ENCODE data around the gene UBE2H. TPM values are rescaled to one million over a fixed set of nuclear protein-coding genes. Genes with fewer than 3 reads are reported as not detected.
A peak's percentile ranks its signal among the peaks of the same experiment; 100 is the strongest.
"Not testable (repeated sequence)": the region's sequence is repeated elsewhere in the genome, so short reads cannot be mapped to it uniquely, and the experiment has no call there.

Gene UBE2H
- total RNA-seq, 1 donor from 2014 or later: 41.1 TPM

DNA sequence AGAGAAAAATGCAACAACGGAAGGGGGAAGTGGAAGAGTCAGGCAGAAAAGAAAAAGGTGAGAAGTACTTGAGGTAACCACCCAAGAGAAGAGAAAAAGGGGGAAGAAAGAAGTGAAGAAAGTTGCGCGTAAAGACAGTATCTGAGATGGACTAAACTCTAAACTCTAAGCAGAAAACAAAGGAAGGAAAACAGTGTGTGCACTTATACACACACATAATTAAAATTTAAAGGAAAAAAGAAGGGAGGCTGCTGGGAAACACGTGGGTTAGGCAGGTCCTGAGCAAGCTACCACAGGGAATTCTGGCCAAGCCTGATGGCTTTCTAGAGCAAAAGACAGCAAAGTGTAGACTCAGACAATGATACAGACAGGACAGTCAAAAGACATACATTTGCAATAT, 78.0 kb downstream of the UBE2H start:
- no peak for DNase-seq (ENCODE audit: low read depth in 2 of 2)

DNA sequence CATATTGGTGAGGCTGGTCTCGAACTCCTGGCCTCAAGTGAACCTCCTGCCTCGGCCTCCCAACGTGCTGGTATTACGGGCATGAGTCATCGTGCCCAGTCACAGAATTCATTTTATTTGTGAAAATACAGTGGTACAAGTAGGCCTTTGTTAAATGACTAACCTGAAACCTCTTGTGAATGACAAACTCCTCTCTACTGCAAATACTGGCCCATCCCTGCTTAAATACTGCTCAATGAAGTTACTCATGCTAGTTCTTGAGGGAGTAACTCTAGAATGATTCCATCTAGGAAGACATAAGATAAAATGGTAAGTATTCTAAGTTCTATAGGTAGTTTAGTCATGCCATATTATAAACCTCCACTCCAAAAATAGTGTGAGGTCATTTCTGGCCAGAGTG, 80.7 kb downstream of the UBE2H start:
- no peak for DNase-seq (ENCODE audit: low read depth in 2 of 2)

DNA sequence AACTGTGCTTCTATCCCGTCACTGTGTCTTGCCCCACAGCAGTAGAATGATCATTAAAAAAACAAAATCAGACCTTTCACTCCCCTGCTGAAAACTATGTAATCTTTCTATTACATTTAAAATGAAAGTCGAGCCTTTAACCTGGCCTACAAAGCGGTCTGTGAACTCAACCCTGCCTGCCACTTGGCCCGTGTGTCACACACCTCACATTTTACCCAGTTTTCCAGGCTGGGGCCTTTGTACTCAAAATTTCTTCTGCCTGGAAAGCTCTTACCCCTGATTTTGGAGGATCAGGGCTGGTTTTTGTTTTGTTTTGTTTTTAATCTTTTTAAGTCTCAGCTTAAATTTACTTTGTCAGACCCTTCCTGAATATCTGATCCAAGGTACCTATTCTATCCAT, 82.1 kb downstream of the UBE2H start:
- no peak for DNase-seq (ENCODE audit: low read depth in 2 of 2)

DNA sequence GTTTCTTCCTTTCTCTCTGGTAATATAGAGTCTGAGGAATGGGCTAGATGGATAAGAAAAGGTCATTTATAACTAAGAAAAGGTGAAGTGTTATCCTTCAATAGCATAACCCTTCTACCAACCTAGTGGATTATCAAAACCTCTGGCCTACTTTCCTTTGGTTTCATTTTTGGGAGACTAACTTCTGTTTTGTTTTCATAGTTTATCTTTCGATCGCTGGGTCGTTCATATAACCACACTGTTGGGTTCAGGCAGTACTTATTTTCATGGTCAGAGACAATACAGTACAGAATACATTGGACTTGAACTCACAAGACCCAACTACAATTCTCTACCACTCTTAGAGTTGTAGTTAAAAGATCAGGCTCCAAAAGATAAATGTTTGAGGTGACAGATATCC, 86.5 kb downstream of the UBE2H start:
- no peak for DNase-seq (ENCODE audit: low read depth in 2 of 2)

DNA sequence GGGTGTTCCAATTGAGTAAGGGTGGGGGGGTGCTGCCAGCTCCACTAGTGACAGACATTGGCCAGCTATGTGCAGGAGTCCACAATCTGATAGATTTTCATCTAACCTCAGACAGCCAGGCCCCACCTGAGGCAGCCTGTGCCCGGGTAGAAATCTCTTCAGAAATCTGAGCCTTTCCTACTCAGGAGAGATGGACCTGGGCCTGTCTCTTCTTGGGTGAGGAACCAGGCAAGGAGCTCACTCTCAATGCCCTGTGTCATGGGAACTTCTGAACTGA, 86.9 kb downstream of the UBE2H start:
- DNase-seq (ENCODE audit: low read depth in 2 of 2): no peak

DNA sequence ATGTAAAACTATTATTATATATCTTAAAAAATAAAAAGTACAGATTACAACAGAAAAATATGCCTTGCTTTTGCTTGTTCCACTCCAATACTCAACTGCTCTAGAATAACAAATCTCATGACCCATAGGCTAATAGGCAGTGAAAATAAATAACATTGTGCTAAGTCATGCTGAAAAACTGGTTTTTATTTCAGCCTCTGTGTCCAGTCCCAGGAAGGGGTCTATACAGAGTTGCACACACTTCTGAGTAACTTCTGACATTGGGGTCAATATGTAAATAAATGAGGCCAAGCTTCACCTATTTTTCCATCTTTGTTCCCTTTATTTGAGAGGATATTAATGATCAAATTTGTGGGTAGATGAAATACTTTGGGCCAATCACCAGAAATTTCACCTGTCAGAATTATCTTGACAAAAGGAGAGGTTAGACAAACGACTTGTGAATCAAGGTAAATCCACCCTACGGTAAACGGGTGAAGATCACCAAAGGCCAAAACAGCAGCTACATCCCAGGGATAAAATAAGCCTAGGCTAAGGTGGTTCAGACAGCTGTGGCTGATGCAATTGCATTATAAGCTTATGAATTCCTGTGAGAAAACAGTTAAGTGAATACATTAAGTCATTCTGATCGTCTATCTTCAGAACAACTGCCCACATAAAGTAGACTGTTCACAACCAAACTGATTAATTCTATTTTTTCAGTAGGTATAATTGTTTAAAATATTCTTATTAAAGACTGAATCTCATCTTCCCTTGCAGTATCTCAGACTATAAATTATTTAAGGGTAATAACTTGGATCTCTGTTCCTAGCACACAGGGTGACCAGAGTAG, 87.5 kb downstream of the UBE2H start:
- DNase-seq (ENCODE audit: low read depth in 2 of 2): peak in 1 of 2 donors; percentile 64

DNA sequence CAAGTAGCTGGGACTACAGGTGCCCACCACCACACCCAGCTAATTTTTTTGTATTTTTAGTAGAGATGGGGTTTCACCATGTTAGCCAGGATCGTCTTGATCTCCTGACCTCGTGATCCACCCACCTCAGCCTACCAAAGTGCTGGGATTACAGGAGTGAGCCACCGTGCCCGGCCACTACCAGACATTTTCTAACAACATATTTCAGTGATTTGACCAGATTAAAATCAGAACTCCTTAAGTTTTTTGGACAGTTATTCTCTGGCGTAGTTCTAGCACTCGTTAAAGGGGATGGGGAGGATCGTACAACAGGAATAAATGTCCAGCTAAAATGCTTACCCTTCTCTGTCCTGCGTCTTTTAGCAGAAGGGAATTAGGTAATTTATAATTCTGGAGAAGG, 88.1 kb downstream of the UBE2H start:
- not testable (repeated sequence) for DNase-seq (ENCODE audit: low read depth in 2 of 2)

DNA sequence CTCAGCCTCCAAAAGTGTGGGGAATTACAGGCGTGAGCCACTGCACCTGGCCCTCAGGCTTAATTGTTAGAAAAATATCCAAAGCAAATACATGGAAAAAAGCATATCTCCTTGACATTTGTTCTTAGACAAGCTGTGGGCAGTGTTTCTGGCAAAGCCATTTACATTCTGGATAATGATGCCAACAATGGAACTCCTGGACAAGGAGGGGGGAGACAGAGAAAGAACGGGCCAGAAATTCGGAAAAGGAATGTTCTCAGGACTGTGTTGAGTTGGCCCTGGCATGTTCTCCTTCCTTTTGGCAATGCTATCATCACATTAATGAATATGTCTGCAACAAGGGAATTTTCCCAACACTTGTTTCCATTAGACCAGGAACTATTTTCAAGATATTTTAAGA, 88.7 kb downstream of the UBE2H start:
- peak in 1 of 2 donors; percentile 84 for DNase-seq (ENCODE audit: low read depth in 2 of 2)

DNA sequence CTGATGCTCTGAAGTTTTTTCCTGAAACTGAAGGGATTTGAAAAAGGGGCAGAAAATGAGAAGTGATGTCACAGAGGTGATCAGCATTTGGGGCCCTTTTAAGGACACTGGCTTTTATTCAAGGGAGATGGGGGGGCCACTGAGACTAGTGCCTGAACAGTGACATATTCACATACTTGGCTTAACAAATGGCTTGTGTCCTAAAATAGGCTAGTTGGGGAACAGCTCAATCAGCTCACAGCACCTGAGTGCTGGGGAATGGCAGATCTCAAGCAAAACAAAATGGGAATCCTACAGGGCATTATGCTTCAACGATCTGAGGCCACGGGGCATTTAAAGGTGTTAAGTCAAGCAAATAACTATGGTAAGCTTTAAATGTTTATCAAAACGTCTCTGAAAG, 90.1 kb downstream of the UBE2H start:
- no peak for DNase-seq (ENCODE audit: low read depth in 2 of 2)

DNA sequence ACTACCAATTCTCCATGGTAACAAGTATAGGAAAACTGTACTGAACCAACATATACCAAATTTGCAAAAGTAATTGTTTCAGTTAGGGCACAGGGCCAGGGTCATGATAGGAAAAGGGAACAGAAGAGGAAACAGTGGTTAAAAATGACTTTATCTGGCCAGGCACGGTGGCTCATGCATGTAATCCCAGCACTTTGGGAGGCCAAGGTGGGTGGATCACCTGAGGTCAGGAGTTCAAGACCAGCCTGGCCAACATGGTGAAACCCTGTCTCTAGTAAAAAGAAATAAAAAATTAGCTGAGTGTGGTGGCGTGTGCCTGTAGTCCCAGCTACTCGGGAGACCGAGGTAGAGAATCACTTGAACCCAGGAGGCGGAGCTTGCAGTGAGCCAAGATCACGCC, 92.0 kb downstream of the UBE2H start:
- DNase-seq (ENCODE audit: low read depth in 2 of 2): peak; percentile 39 to 94

DNA sequence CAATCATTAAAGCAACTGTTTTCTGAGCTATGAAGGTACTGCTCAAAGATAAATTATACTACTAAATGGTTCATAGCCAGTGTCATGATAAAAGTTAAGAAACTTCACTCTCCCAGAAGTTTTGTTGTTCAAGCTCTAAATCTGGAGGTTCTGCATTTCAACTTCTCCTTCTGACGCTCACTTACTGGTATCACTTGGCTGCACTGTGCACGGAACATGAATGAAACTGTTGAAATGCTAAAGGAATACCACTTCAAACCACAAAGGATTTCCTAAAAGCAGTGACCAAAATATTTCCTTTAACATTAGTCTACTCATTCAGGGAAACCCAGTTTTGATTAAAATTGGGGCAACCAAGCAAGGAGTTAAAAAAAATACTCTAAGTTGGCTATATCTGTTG, 93.6 kb downstream of the UBE2H start:
- no peak for DNase-seq (ENCODE audit: low read depth in 2 of 2)

DNA sequence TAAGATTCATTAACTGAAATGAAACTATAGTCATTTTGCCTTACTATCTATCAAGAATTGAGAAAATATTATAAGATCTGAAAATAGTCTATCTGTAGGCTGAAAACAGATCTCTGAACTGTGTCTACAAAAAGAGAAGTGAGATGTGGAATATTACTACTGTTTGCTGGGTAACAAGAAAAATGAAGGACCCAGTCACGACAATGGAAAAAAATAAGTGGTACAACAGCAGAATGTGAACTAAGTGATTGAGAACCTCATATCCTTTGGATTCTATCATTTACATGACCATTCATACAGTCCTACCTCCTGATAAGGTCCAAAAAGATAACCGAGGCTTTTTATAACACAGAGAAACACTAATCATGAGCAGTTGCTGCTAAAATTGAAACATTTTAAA, 94.3 kb downstream of the UBE2H start:
- no peak for DNase-seq (ENCODE audit: low read depth in 2 of 2)

DNA sequence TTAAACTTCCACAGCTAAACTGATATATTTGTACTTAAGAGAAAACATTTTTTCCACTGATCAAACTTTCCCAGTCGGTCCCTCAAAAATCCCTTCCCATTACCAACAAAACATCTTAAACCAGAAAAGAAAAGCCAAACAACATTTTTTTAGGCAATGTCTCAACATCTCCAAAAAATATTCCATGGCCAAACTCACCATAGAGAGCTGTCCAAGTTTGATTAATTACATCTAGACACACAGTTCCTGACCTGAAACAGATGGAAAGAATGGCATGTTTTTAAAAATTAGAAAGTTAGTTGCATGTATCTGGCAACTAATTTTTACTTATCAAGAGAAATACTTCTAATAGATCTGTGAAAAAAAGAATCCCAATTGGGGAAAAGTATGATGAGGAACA, 95.4 kb downstream of the UBE2H start:
- DNase-seq (ENCODE audit: low read depth in 2 of 2): no peak

DNA sequence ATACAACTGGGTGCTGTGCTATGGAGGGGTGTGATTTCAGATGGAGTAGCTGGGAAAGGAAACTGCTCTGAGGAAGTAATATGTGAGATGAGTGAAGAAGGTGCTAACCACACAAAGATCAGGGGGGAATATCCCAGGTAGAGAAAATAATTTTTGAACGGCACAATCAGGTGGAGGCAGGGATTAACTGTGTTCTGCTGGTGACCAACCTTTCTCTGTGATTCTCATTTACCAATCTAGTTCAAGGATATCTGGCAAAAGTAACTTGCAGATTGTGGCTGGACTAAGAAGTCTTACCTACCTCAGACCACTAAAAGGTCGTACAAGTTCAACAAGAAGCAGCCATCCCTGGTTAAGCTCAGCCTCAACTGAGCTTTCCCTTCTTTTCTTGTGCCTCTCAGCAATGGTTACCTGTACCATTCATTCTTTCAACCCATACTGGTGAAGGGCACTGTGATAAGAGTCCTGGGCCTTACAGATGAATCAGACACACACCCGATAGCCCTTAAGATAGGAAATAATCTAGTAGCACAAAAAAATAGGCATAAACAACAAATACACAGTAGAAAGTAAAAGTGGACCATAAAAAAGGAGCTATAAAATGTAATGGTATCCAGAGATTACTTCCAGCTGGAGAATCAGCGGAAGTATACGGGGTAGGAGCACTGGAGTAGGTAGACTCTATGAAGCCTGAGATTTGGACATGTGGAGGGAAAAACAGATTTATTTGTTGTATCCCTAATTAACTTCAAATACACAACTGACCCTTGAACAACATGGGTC, 96.6 kb downstream of the UBE2H start:
- no peak for DNase-seq (ENCODE audit: low read depth in 2 of 2)

DNA sequence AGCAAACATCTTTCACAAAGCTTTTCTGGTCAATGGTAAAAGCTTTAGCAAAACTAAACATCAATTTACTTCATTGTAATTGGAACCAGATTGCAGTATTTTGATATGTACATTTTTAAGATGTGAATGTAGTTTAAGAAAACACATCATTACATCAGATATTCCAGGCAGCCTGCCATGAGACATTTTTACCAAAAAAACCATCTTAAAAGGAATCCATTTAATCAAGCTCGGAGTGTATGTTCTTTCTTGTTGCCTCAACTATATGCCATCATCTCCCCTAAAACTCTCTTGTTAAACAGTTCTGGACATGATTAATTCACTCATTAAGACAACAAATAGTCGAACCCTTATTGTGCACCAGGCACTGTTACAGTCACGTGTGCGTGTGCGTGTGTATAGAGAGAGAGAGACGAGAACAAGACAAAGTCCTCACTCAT, 97.5 kb downstream of the UBE2H start:
- no peak for DNase-seq (ENCODE audit: low read depth in 2 of 2)

DNA sequence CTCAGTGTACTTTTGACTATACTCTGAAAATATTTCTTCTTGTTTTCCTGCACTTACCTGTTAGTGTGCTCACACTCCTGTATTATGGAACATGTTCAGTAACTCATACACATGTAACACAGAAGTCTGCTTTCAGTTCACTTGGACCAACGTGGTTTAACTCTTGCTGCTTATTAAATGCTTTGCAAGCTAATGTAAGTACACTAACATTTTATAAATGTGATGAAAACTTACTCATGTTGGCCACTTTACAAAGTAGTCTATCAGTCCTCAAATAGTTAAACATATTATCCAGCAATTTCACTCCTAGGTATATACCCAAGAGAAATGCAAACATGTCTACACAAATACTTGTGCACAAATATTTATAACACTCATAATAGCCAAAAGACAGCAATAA, 98.4 kb downstream of the UBE2H start:
- no peak for DNase-seq (ENCODE audit: low read depth in 2 of 2)

DNA sequence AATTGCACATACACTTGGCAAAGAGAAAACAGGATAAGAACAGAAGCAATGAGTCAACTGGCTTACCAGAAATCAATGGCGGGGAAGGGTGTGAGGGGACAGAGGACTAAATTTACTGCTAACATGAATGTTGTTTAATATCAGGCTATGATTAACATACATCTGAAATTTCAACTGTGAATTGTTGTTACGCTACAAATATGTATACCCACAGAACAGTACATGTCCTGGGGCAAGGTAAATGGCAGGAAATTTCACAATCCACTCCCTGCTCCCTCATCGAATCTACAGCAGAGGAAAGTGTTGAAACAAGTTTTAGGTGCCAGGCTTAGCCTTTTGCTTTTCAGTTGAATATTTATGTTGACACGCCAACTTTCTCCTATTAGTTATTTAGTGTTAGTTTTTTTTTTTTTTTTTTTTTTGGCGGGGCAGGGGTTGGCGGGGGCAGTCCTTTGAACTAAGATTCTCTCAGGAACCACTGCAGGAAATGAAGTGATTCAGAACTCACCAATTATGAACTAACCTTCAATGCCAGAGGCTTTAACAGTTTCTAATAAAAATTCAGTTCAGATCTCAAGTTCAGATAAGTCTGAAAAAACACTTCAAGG, 99.0 kb downstream of the UBE2H start:
- peak; percentile 57 to 68 for DNase-seq (ENCODE audit: low read depth in 2 of 2)

DNA sequence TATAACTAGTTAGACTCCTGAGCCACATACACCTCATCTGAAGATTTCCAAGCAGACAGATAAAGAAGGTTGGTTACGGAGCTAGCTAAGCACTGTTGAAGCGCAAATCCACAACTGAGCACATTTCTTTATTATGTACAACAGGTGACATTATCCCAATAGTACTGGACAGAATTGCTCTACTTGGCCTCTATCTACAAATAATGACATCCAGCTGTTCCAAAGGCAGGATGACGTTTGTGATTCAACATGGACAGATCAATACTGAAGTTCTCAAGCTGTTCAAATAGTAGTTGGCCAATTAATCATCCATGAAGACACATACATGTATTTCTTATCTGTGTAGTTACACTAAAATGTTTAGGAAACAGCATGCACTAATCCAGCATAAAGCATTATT, 101.0 kb downstream of the UBE2H start:
- DNase-seq (ENCODE audit: low read depth in 2 of 2): no peak

DNA sequence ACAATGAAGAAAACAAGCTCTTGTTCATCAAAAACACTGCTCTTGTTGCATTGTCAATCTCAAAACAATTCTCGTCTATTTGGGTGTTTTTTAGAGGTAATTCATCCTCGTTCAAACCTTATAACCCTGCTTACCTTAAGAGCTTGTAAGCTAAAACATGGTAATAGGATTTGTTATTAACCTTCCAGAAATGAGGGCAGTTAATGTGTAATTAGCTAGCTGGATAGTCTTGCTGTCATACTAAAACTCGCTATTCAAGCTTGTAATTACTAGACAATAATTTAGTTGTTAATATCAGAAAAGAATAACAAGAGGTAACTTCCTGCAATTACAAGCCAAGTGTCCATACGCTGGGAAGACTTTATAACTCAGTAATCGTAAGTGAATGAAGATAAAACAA, 101.6 kb downstream of the UBE2H start:
- DNase-seq (ENCODE audit: low read depth in 2 of 2): no peak

DNA sequence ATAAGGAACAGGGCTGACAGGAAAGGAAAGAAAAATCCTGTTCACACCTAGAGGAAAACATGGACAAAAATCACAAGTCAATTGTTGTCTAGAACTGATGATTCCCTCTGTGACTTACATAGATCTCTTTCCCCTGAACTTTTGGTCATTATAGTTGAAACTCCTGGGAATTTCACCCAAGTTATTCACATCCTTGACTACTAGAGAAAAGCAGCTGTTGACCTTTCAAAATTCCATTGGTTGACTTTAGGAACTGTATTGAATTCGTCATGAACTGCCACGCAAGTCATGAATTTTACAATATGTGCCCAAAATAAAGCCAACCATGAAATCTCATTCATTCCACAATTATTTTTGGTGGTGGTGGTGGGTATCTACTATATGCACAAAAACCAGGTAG, 104.3 kb downstream of the UBE2H start:
- peak in 1 of 2 donors; percentile 53 for DNase-seq (ENCODE audit: low read depth in 2 of 2)

DNA sequence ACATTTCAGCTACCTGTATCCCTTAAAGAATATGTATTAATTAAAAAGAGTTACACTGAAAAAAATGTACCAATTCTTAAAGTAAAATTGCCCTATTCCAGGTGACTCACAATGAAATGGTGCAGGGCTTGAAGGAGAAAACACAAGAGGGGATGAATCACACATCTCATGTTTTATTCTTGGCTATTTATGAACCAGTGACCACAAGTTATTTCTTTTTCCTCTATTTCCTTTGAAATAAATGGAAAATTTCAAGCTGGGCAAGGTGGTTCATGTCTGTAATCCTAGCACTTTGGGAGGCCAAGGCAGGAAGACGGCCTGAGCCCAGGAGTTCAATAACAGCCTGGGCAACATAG, 106.8 kb downstream of the UBE2H start:
- DNase-seq (ENCODE audit: low read depth in 2 of 2): peak in 1 of 2 donors; percentile 80

DNA sequence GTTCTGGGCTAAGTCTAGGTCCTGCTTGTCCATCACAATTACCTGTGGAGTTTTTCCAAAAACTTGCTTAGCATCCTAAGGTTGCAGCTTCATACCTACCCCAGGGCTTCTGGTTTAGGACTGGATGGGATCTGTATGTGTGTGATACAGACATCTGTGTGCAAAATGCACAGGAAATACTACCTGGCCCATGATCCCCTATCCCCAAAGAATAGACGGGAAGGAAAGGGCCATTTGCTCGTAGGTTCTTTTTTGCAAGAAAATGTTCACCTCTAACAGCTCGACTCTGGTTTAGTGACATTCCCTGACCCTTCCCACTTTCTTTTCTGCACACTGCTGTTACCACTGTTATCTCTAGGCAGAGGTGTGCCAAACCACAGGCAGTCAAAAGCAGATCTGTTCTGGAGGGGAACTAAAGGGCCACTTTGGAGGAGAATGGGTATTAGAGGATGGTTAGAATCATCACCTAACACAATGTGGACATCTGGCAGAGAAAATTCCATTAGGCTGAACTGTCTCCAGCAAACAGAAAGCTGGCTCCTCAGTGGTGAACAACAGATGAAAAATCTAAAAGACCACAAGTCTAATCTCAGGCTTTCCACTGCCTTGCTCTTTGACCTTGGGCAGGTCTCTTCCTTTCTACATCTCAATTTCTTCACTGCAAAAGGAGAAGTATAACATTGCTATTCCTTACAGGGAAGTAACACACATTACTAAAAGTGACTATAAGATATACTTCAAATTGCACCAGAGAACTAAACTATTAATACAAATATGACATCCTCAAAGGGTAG, 107.4 kb downstream of the UBE2H start:
- peak in 1 of 2 donors; percentile 24 for DNase-seq (ENCODE audit: low read depth in 2 of 2)

Measured in lung microvascular endothelial cell (primary cell).